ENCODE data around the gene ZBTB21.

Gene ZBTB21

GRCh38 chr21:42009831-42010506 is at the start of gene ZBTB21:
TSS of gene ZBTB21 (minus strand) at chr21:42010360. CDS start at chr21:41994095, 16,265 bp downstream.
- DNase-seq: peak; percentile 100

- DNase-seq: no peak
Measured at GRCh38 chr21:42059721-42060120, 49.6 kb upstream of the ZBTB21 start.

GRCh38 chr21:42059141-42059540 is 49.0 kb upstream of the ZBTB21 start:
- no peak for DNase-seq

- DNase-seq: no peak
Measured at GRCh38 chr21:42058631-42059111, 48.5 kb upstream of the ZBTB21 start.

GRCh38 chr21:42057851-42058437 is 47.8 kb upstream of the ZBTB21 start:
- no peak for DNase-seq

GRCh38 chr21:42056996-42057689 is 47.0 kb upstream of the ZBTB21 start:
- no peak for DNase-seq

- no peak for DNase-seq
Measured at GRCh38 chr21:42056468-42056867, 46.3 kb upstream of the ZBTB21 start.

- DNase-seq: no peak
Measured at GRCh38 chr21:42055425-42055824, 45.3 kb upstream of the ZBTB21 start.

GRCh38 chr21:42051788-42052187 is 41.6 kb upstream of the ZBTB21 start:
- DNase-seq: no peak

GRCh38 chr21:42049578-42050430 is 39.6 kb upstream of the ZBTB21 start:
- no peak for DNase-seq

GRCh38 chr21:42048870-42049577 is 38.9 kb upstream of the ZBTB21 start:
- DNase-seq: no peak

- no peak for DNase-seq
Measured at GRCh38 chr21:42047821-42048613, 37.9 kb upstream of the ZBTB21 start.

- DNase-seq: no peak
Measured at GRCh38 chr21:42044871-42045495, 34.8 kb upstream of the ZBTB21 start.

GRCh38 chr21:42043961-42044360 is 33.8 kb upstream of the ZBTB21 start:
- no peak for DNase-seq

GRCh38 chr21:42043201-42043895 is 33.2 kb upstream of the ZBTB21 start:
- no peak for DNase-seq

- no peak for DNase-seq
Measured at GRCh38 chr21:42042651-42043050, 32.5 kb upstream of the ZBTB21 start.

- peak; percentile 3 for DNase-seq
Measured at GRCh38 chr21:42041711-42042110, 31.6 kb upstream of the ZBTB21 start.

GRCh38 chr21:42041246-42041645 is 31.1 kb upstream of the ZBTB21 start:
- no peak for DNase-seq

GRCh38 chr21:42040411-42041180 is 30.4 kb upstream of the ZBTB21 start:
- no peak for DNase-seq

Measured in retina (tissue), 1 donor.